Natural killer cell (primary cell): ENCODE data around the gene TIMP3. TPM values are rescaled to one million over a fixed set of nuclear protein-coding genes. Genes with fewer than 3 reads are reported as not detected.

Experiments
- ATAC-seq, 3 donors: fragments of 150-1000 bp in 2 of 3; fragments of 200-7000 bp in 1 of 3; cut with Tn5 transposase; 1 replicate in 1 of 3; 2 replicates in 2 of 3; pipeline ENCODE4 v1.10.0; 2021; ENCODE audit warnings: mild to moderate bottlenecking in 2 of 3, moderate library complexity in 2 of 3
- DNase-seq, 2 donors: peaks; one replicate each; pipeline versions ENCODE4 v3.0.0 to v3.0.0-alpha.2; 2013 to 2021; ENCODE audit warnings: mixed read lengths in 1 of 2
- H3K27ac ChIP-seq: one replicate; pipeline ENCODE4 v1.5.1; 2013; ENCODE audit warnings: mild to moderate bottlenecking, low read length
- H3K27me3 ChIP-seq: one replicate; pipeline ENCODE4 v1.6.1; 2013; ENCODE audit warnings: low read length; ENCODE audit not compliant: control insufficient read depth, insufficient read depth
- H3K36me3 ChIP-seq: one replicate; pipeline ENCODE4 v1.6.1; 2013; ENCODE audit warnings: low read length; ENCODE audit not compliant: control insufficient read depth, insufficient read depth
- H3K4me1 ChIP-seq: one replicate; pipeline ENCODE4 v1.6.1; 2013; ENCODE audit warnings: low read length; ENCODE audit not compliant: control insufficient read depth, insufficient read depth
- H3K4me3 ChIP-seq: one replicate; pipeline ENCODE4 v1.5.1; 2013; ENCODE audit warnings: low read length
- H3K9me3 ChIP-seq: one replicate; pipeline ENCODE4 v1.6.1; 2013; ENCODE audit warnings: low read length; ENCODE audit not compliant: control insufficient read depth, insufficient read depth
- H3K27ac Mint-ChIP-seq, 2 donors: one replicate each; pipeline ENCODE4 v1.8.0; 2022; ENCODE audit warnings: mild to moderate bottlenecking in 2 of 2, mixed read lengths in 2 of 2, moderate library complexity in 1 of 2
- H3K27me3 Mint-ChIP-seq, 2 donors: one replicate each; pipeline ENCODE4 v1.8.0; 2022; ENCODE audit warnings: low read depth in 2 of 2, mixed read lengths in 2 of 2
- H3K36me3 Mint-ChIP-seq: one replicate; pipeline ENCODE4 v1.8.0; 2022; ENCODE audit warnings: mixed read lengths
- H3K4me1 Mint-ChIP-seq, 2 donors: one replicate each; pipeline ENCODE4 v1.8.0; 2022; ENCODE audit warnings: mixed read lengths in 2 of 2
- H3K4me3 Mint-ChIP-seq: one replicate; pipeline ENCODE4 v1.8.0; 2022; ENCODE audit warnings: mild to moderate bottlenecking, moderate library complexity, mixed read lengths
- H3K9me3 Mint-ChIP-seq, 2 donors: one replicate each; pipeline ENCODE4 v1.8.0; 2022; ENCODE audit warnings: mixed read lengths in 2 of 2
- WGBS: methylation state at CpG from one replicate; pipeline ENCODE4 v1.1.7; 2013; ENCODE audit warnings: missing lambda C conversion rate; ENCODE audit not compliant: insufficient coverage; 5-methylcytosine and 5-hydroxymethylcytosine counted together
- intact Hi-C: fragments of 100-400 bp; cut with micrococcal nuclease; formaldehyde crosslinking; loops from one replicate; pipeline ENCODE4 v1.14.2; 2022
- total RNA-seq, 4 donors: library from RNA; stranded (reverse); fragments of 120-200 nt in 1 of 4; gene quantifications; one replicate each; pipeline versions ENCODE4 v1.2.3 to v1.2.4, GENCODE V29; 2013 to 2022
- TF ChIP-seq, protein P1 (sequence below): fragments of 200-600 bp; IDR thresholded peaks from one replicate; pipeline ENCODE4 v1.8.0; 2022; ENCODE audit warnings: antibody characterized with exemption

The TIMP3 gene
- total RNA-seq, 3 donors from 2014 or later (not counting 1 experiment from before 2014, with no cell fraction given) = 0.12 TPM; not detected in 2

DNA sequence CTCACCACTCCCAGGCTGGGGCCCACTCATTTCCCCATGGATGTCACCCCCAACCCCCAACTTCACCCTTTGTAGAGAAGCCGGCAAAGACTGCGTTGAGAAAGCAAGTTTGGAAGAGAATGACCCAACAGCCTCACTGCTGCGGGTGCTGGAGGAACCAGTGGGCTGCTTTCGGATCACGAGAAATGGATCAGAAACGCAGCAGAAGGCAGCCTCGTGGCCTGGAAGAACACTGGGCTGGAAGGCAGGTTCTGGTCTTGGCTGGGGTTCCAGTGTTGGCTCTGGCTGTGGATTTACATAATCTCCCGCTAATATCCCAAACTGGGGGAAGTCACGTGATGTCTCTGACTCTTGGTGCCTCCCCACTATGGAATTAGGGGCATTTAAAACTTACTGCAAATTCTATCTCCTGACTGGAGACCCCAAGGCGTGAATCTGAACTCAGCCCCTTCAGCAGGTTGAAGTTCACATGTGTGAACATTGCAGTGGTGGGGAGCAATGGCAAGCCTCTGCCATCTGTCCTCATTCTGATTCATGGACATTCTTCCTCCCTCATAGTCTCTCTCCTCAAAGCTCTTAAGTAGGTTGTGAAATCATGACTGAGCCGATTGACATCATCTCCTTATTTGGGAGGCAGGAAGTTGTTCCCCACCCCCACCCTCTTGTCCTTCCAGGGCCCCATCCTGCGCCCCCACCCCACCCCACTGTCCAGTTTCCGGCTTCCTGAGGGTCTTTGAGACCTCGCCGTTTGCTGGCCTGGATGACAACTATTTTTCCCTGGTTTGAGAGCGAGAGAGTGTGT is 37.0 kb upstream of the TIMP3 start:
- Histone ChIP-seq H3K27ac (no peak overlapping the region), H3K36me3 (no peaks in the 10 kb centered on the region), H3K9me3 (no peaks in the 10 kb centered on the region), H3K27me3 (peaks cover 9% of the 10 kb centered on the region), H3K4me3 (no peak overlapping the region), H3K4me1 (no peaks in the 10 kb centered on the region)
- H3K9me3 Mint-ChIP-seq = no peaks in the 10 kb centered on the region
- H3K4me3 Mint-ChIP-seq = no peak overlapping the region
- H3K36me3 Mint-ChIP-seq = no peaks in the 10 kb centered on the region
- 79% methylated on average over 13 of the region's 16 CpGs for WGBS
- DNase-seq (no peak), ATAC-seq (no peak)
- TF ChIP-seq, protein P1, sequence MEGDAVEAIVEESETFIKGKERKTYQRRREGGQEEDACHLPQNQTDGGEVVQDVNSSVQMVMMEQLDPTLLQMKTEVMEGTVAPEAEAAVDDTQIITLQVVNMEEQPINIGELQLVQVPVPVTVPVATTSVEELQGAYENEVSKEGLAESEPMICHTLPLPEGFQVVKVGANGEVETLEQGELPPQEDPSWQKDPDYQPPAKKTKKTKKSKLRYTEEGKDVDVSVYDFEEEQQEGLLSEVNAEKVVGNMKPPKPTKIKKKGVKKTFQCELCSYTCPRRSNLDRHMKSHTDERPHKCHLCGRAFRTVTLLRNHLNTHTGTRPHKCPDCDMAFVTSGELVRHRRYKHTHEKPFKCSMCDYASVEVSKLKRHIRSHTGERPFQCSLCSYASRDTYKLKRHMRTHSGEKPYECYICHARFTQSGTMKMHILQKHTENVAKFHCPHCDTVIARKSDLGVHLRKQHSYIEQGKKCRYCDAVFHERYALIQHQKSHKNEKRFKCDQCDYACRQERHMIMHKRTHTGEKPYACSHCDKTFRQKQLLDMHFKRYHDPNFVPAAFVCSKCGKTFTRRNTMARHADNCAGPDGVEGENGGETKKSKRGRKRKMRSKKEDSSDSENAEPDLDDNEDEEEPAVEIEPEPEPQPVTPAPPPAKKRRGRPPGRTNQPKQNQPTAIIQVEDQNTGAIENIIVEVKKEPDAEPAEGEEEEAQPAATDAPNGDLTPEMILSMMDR = no peak
- H3K27me3 Mint-ChIP-seq = peaks cover 25 to 28% of the 10 kb centered on the region in 2 donors
- H3K4me1 Mint-ChIP-seq = no peaks in the 10 kb centered on the region
- intact Hi-C loops = no loop called here
- no peak overlapping the region for H3K27ac Mint-ChIP-seq

DNA sequence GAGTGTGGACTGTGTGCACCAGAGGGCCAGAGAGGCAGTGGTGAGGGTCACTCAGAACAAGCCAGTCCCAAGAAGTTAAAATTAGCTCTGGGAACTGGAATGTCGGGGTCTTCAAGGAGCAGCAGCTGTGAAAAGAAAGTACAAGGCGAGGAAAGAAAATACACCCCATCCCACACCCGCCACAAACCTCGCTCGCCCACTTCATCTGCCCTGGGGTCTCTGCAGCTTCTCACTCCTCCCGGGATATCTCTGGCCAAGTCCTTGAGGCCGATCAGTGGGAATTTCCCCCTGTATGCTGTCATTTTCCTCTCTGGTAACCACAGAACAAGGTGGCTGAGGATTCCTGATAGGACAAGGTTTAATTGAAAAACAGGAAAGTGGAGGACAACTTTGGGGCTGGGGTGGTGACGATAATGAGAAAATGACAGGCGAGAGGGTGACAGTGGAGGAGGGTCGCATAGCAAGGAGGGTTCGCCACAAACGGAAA is 36.3 kb upstream of the TIMP3 start:
- WGBS = 47% methylated on average over 12 of the region's 12 CpGs
- no peak overlapping the region for H3K4me3 ChIP-seq

DNA sequence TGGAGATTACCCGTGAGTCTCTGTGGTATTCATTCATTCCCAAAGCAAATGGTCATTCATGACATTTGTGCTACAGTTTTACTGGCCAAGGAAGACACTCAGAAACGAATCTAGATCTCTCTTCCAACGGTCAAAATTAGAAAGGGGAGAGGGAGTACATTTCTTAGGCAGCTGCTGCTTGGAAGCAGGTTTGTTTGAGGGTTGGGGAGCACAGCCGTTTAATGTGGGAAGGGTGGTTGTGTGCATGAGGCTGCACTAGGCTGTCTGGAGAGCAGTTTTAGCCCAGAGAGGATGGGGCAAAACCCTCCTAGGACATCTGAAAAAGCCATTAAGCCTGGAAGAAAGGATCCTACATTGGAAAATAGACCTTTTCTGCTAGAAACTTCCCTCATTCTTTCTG is 29.7 kb upstream of the TIMP3 start:
- DNase-seq (no peak), ATAC-seq (no peak)
- Histone ChIP-seq H3K4me1 (no peaks in the 10 kb centered on the region), H3K9me3 (no peaks in the 10 kb centered on the region), H3K27ac (no peak overlapping the region), H3K36me3 (no peaks in the 10 kb centered on the region), H3K27me3 (no peaks in the 10 kb centered on the region), H3K4me3 (no peak overlapping the region)
- H3K4me3 Mint-ChIP-seq = no peak overlapping the region
- no peaks in the 10 kb centered on the region for H3K36me3 Mint-ChIP-seq
- H3K4me1 Mint-ChIP-seq = peaks cover 0 to 12% of the 10 kb centered on the region in 2 donors
- TF ChIP-seq, protein P1 = no peak
- H3K9me3 Mint-ChIP-seq = no peaks in the 10 kb centered on the region
- WGBS = 46% methylated on average over 4 of the region's 4 CpGs
- H3K27me3 Mint-ChIP-seq = peaks cover 0 to 4% of the 10 kb centered on the region in 2 donors
- no peak overlapping the region for H3K27ac Mint-ChIP-seq
- intact Hi-C loops = no loop called here

More for the DNA sequence above, 36.3 kb upstream of the TIMP3 start:
- TF ChIP-seq, protein P1 = no peak
- Mint-ChIP-seq H3K9me3 (no peaks in the 10 kb centered on the region), H3K4me3 (no peak overlapping the region), H3K36me3 (no peaks in the 10 kb centered on the region), H3K4me1 (no peaks in the 10 kb centered on the region), H3K27ac (no peak overlapping the region), H3K27me3 (peaks cover 24 to 27% of the 10 kb centered on the region in 2 donors)
- DNase-seq (no peak), ATAC-seq (no peak)
- Histone ChIP-seq H3K36me3 (no peaks in the 10 kb centered on the region), H3K4me1 (no peaks in the 10 kb centered on the region), H3K27ac (no peak overlapping the region), H3K27me3 (peaks cover 9% of the 10 kb centered on the region), H3K9me3 (no peaks in the 10 kb centered on the region)
- intact Hi-C loops = no loop called here
